ENCODE results near the gene LAPTM5.
A peak's percentile ranks its signal among the peaks of the same experiment; 100 is the strongest.

The LAPTM5 gene

GRCh38 chr1:30727824-30728223, 29.8 kb downstream of the LAPTM5 start:
- DNase-seq: no peak

GRCh38 chr1:30726773-30727684, 30.5 kb downstream of the LAPTM5 start:
- no peak for DNase-seq

- no peak for DNase-seq
These were observed 31.3 kb downstream of the LAPTM5 start for GRCh38 chr1:30726236-30726635.

- peak; percentile 42 for DNase-seq
These were observed 32.0 kb downstream of the LAPTM5 start for GRCh38 chr1:30725450-30726095.

- no peak for DNase-seq
These were observed 32.7 kb downstream of the LAPTM5 start for GRCh38 chr1:30724655-30725421.

GRCh38 chr1:30724175-30724574, 33.4 kb downstream of the LAPTM5 start:
- DNase-seq: no peak

GRCh38 chr1:30723331-30723755, 34.2 kb downstream of the LAPTM5 start, which contains the start of gene MATN1:
TSS of gene MATN1 (minus strand) at chr1:30723585. CDS start at chr1:30723551, 34 bp downstream.
- no peak for DNase-seq

GRCh38 chr1:30721812-30722537, 35.6 kb downstream of the LAPTM5 start:
- DNase-seq: no peak

- no peak for DNase-seq
These were observed 36.2 kb downstream of the LAPTM5 start for GRCh38 chr1:30721341-30721793.

GRCh38 chr1:30720271-30721223, 37.0 kb downstream of the LAPTM5 start:
- no peak for DNase-seq

GRCh38 chr1:30719406-30720270, 37.9 kb downstream of the LAPTM5 start:
- peak; percentile 90 for DNase-seq

- DNase-seq: no peak
These were observed 38.8 kb downstream of the LAPTM5 start for GRCh38 chr1:30718636-30719405.

GRCh38 chr1:30718091-30718635, 39.4 kb downstream of the LAPTM5 start:
- DNase-seq: peak; percentile 100

GRCh38 chr1:30716646-30717045, 40.9 kb downstream of the LAPTM5 start:
- DNase-seq: no peak

GRCh38 chr1:30715886-30716285, 41.7 kb downstream of the LAPTM5 start:
- no peak for DNase-seq

- DNase-seq: no peak
These were observed 42.4 kb downstream of the LAPTM5 start for GRCh38 chr1:30715216-30715615.

GRCh38 chr1:30714536-30715090, 43.0 kb downstream of the LAPTM5 start:
- no peak for DNase-seq

GRCh38 chr1:30714025-30714424, 43.5 kb downstream of the LAPTM5 start:
- DNase-seq: no peak

GRCh38 chr1:30713311-30713710, 44.3 kb downstream of the LAPTM5 start:
- no peak for DNase-seq

Measured in midbrain (tissue), 1 donor.